Measurements from ENCODE around the gene ITPKB. TPM values are rescaled to one million over a fixed set of nuclear protein-coding genes. Genes with fewer than 3 reads are reported as not detected.

ITPKB gene
- total RNA-seq, 2 donors from 2014 or later: 13.0 to 21.1 TPM

- intact Hi-C loops (cut with DNase I): no loop called here
- no peak for ATAC-seq
- Histone ChIP-seq H3K36me3 (replicated peaks in 1 of 2; ENCODE audit: insufficient read depth in 1 of 2, low read depth in 2 of 2) (no peaks in the 10 kb centered on the region), H3K9me3 (no peaks in the 10 kb centered on the region), H3K4me3 (no peak overlapping the region), H3K4me1 (no peaks in the 10 kb centered on the region), H3K27ac (no peak overlapping the region), H3K27me3 (no peaks in the 10 kb centered on the region)
- TF ChIP-seq POLR2A (IDR thresholded peaks at IDR 0.05) (no peak), CTCF (IDR thresholded peaks at IDR 0.05) (no peak)
- DNase-seq: no peak
- WGBS, 2 donors: 74 to 80% methylated on average over 11 to 12 of the region's 12 CpGs
These were observed 52.3 kb downstream of the ITPKB start for GRCh38 chr1:226686440-226687425.

- Histone ChIP-seq H3K27me3 (no peaks in the 10 kb centered on the region), H3K36me3 (replicated peaks in 1 of 2; ENCODE audit: insufficient read depth in 1 of 2, low read depth in 2 of 2) (no peaks in the 10 kb centered on the region), H3K27ac (no peak overlapping the region), H3K4me1 (peaks cover 3% of the 10 kb centered on the region), H3K4me3 (no peak overlapping the region), H3K9me3 (no peaks in the 10 kb centered on the region)
- intact Hi-C loops (cut with DNase I): no loop called here
- WGBS, 2 donors: 81 to 85% methylated on average over 11 of the region's 11 CpGs
- TF ChIP-seq POLR2A (IDR thresholded peaks at IDR 0.05): no peak
- TF ChIP-seq CTCF (IDR thresholded peaks at IDR 0.05): no peak
- DNase-seq: no peak
- no peak for ATAC-seq
These were observed 53.8 kb downstream of the ITPKB start for GRCh38 chr1:226685196-226685820.

- TF ChIP-seq CTCF (IDR thresholded peaks at IDR 0.05) (no peak), POLR2A (IDR thresholded peaks at IDR 0.05) (no peak)
- ATAC-seq (no peak), DNase-seq (no peak)
- Histone ChIP-seq H3K27ac (no peak overlapping the region), H3K36me3 (replicated peaks in 1 of 2; ENCODE audit: insufficient read depth in 1 of 2, low read depth in 2 of 2) (no peaks in the 10 kb centered on the region), H3K27me3 (no peaks in the 10 kb centered on the region), H3K4me3 (no peak overlapping the region), H3K9me3 (no peaks in the 10 kb centered on the region), H3K4me1 (peaks cover 7% of the 10 kb centered on the region)
- intact Hi-C loops (cut with DNase I): no loop called here
- 76 to 89% methylated on average over 6 to 7 of the region's 7 CpGs for WGBS, 2 donors
These were observed 55.1 kb downstream of the ITPKB start for GRCh38 chr1:226684026-226684425.

- TF ChIP-seq POLR2A (IDR thresholded peaks at IDR 0.05): no peak
- no peak for TF ChIP-seq CTCF (IDR thresholded peaks at IDR 0.05)
- Histone ChIP-seq H3K4me3 (no peak overlapping the region), H3K27ac (no peak overlapping the region), H3K4me1 (peaks cover 7% of the 10 kb centered on the region), H3K27me3 (no peaks in the 10 kb centered on the region), H3K9me3 (no peaks in the 10 kb centered on the region), H3K36me3 (replicated peaks in 1 of 2; ENCODE audit: insufficient read depth in 1 of 2, low read depth in 2 of 2) (no peaks in the 10 kb centered on the region)
- 82 to 89% methylated on average over 9 of the region's 9 CpGs for WGBS, 2 donors
- intact Hi-C loops (cut with DNase I): no loop called here
- no peak for ATAC-seq
- DNase-seq: no peak
These were observed 55.9 kb downstream of the ITPKB start for GRCh38 chr1:226682871-226683814.
